ENCODE data around the gene KRTAP19-8. TPM values are rescaled to one million over a fixed set of nuclear protein-coding genes. Genes with fewer than 3 reads are reported as not detected.

The KRTAP19-8 gene
- total RNA-seq, 2 donors from 2014 or later, result not detected

DNA sequence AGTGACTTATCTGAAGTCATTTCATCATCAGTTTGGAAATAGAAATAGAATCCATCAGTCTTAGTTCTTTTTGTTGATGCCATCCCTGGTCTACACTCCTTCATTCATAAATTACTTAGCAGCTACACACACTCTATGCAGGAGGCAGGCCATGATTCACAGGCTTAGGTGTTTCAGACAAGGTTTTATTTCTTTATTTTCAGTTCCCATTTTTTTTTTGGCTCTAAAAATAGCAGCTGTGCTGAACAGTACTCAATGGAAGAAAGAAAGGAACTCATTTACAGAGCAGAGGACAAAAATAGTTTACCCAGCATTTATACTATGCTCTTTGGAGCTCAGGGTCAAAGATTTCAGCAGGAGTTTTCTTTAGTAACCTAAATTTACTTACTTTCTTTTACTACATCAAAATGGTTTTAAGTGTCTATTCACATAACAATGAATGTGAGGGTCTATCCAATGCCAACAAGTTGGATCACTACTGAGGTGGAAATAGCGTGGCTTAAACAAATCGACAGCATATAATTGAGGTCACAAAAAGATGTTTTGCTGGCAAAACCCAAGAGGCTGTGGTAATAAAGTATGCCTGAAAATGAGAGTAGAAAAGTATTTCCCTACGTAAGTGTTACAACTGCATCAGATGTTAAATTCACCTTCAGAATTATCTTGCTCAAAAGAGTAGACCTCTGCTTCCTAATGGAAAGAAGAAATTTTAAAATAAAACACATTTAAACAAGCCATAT lies 7.7 kb downstream of the KRTAP19-8 start:
- H3K4me1 ChIP-seq, result no peaks in the 10 kb centered on the region
- intact Hi-C loops (cut with DNase I), result loop anchor here (10.0 kb wide), 1 partner anchor 56 kb away; no protein-coding TSS in a partner anchor
- no peaks in the 10 kb centered on the region for H3K27me3 ChIP-seq
- no peaks in the 10 kb centered on the region for H3K36me3 ChIP-seq
- H3K9me3 ChIP-seq, result no peaks in the 10 kb centered on the region
- H3K27ac ChIP-seq, result no peak overlapping the region
- TF ChIP-seq CTCF (IDR thresholded peaks at IDR 0.05), result no peak
- no peak overlapping the region for H3K4me3 ChIP-seq
- no peak for DNase-seq
- no peak overlapping the region for H3K9ac ChIP-seq (ENCODE audit: low read depth in 2 of 2, low read length in 2 of 2)

GRCh38 chr21:31023680-31024079 lies 14.6 kb downstream of the KRTAP19-8 start:
- no peaks in the 10 kb centered on the region for H3K36me3 ChIP-seq
- H3K9ac ChIP-seq (ENCODE audit: low read depth in 2 of 2, low read length in 2 of 2), result no peak overlapping the region
- no peaks in the 10 kb centered on the region for H3K27me3 ChIP-seq
- no peak for DNase-seq
- intact Hi-C loops (cut with DNase I), result no loop called here
- no peaks in the 10 kb centered on the region for H3K4me1 ChIP-seq
- no peak overlapping the region for H3K4me3 ChIP-seq
- no peaks in the 10 kb centered on the region for H3K9me3 ChIP-seq
- TF ChIP-seq CTCF (IDR thresholded peaks at IDR 0.05), result no peak
- no peak overlapping the region for H3K27ac ChIP-seq

DNA sequence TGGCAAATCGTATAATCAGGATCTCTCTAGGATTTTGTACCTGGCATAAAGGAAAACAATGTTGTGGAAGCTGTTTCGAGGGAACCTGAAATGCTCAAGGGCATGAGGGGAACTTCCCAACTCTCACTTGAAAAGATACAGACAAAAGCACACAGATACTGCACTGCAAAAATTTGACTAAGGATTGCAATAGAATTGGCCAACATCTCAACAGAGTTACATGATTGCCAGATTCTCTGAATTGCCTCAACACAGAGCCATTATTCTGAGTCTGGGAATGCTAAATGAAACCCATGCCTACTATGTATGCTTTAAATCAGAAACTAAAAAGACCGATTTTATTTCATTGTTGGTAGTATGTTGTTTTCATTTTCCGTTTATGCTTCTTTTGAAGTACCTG lies 16.0 kb downstream of the KRTAP19-8 start:
- intact Hi-C loops (cut with DNase I), result no loop called here
- Histone ChIP-seq H3K36me3 (no peaks in the 10 kb centered on the region), H3K27ac (no peak overlapping the region), H3K9me3 (no peaks in the 10 kb centered on the region), H3K4me3 (no peak overlapping the region), H3K4me1 (no peaks in the 10 kb centered on the region), H3K27me3 (no peaks in the 10 kb centered on the region), H3K9ac (ENCODE audit: low read depth in 2 of 2, low read length in 2 of 2) (no peak overlapping the region)
- TF ChIP-seq CTCF (IDR thresholded peaks at IDR 0.05), result no peak
- DNase-seq, result no peak

- Histone ChIP-seq H3K9ac (ENCODE audit: low read depth in 2 of 2, low read length in 2 of 2) (no peak overlapping the region), H3K27ac (no peak overlapping the region), H3K4me1 (no peaks in the 10 kb centered on the region), H3K36me3 (no peaks in the 10 kb centered on the region), H3K4me3 (no peak overlapping the region), H3K9me3 (no peaks in the 10 kb centered on the region), H3K27me3 (no peaks in the 10 kb centered on the region)
- intact Hi-C loops (cut with DNase I), result no loop called here
- DNase-seq, result no peak
- no peak for TF ChIP-seq CTCF (IDR thresholded peaks at IDR 0.05)
Observed at GRCh38 chr21:31018232-31018631, 20.0 kb downstream of the KRTAP19-8 start.

GRCh38 chr21:31014891-31015290 lies 23.4 kb downstream of the KRTAP19-8 start:
- TF ChIP-seq CTCF (IDR thresholded peaks at IDR 0.05), result no peak
- intact Hi-C loops (cut with DNase I), result no loop called here
- H3K27me3 ChIP-seq, result no peaks in the 10 kb centered on the region
- H3K9me3 ChIP-seq, result no peaks in the 10 kb centered on the region
- no peaks in the 10 kb centered on the region for H3K4me1 ChIP-seq
- DNase-seq, result no peak
- no peak overlapping the region for H3K27ac ChIP-seq
- H3K9ac ChIP-seq (ENCODE audit: low read depth in 2 of 2, low read length in 2 of 2), result no peak overlapping the region
- no peak overlapping the region for H3K4me3 ChIP-seq
- no peaks in the 10 kb centered on the region for H3K36me3 ChIP-seq

Measured in colonic mucosa (tissue), 4 donors.